Body of pancreas (tissue), 4 donors: ENCODE measurements around the gene GRAMD2A. TPM values are rescaled to one million over a fixed set of nuclear protein-coding genes. Genes with fewer than 3 reads are reported as not detected.

Experiments used
- ATAC-seq: fragments of 150-250 bp; one replicate; pipeline ENCODE4 v1.9.1; 2016
- DNase-seq, 4 donors: peaks; one replicate each; pipeline ENCODE4 v3.0.0-alpha.2; 2019
- H3K27ac ChIP-seq, 4 donors: fragments of 200-600 bp; sonication (generic); 1 replicate in 3 of 4; 2 replicates in 1 of 4; pipeline versions ENCODE4 v1.5.1 to v1.6.1; 2016 to 2019; ENCODE audit warnings: mild to moderate bottlenecking in 1 of 4, mixed read lengths in 1 of 4, moderate library complexity in 1 of 4
- H3K27me3 ChIP-seq, 2 donors: fragments of 200-600 bp; sonication (generic); one replicate each; pipeline ENCODE4 v1.6.0; 2016; ENCODE audit warnings: mild to moderate bottlenecking in 1 of 2
- H3K36me3 ChIP-seq, 2 donors: fragments of 200-600 bp; sonication (generic); replicated peaks in 1 of 2; 2 replicates each; pipeline ENCODE4 v1.5.1; 2016; ENCODE audit warnings: low read depth in 2 of 2; ENCODE audit not compliant: insufficient read depth in 1 of 2
- H3K4me1 ChIP-seq: fragments of 200-600 bp; sonication (generic); one replicate; pipeline ENCODE4 v1.6.0; 2016
- H3K4me3 ChIP-seq, 2 donors: fragments of 200-600 bp; sonication (generic); 1 replicate in 1 of 2; 2 replicates in 1 of 2; pipeline ENCODE4 v1.5.1; 2016 to 2019
- H3K9me3 ChIP-seq, 3 donors: fragments of 200-600 bp; sonication (generic); 1 replicate in 2 of 3; 2 replicates in 1 of 3; pipeline ENCODE4 v1.5.1; 2016
- CTCF ChIP-seq, 7 experiments: fragments of 450-650 bp in 4 of 7; fragments of 200-600 bp in 3 of 7; sonication (generic) in 3 of 7; IDR thresholded peaks; one replicate each; pipeline ENCODE4 v1.5.1; 2016 to 2019; ENCODE audit warnings: antibody characterized with exemption in 7 of 7
- POLR2A ChIP-seq, 3 donors: fragments of 450-650 bp; IDR thresholded peaks; one replicate each; pipeline ENCODE4 v1.6.1; 2016; ENCODE audit warnings: antibody characterized with exemption in 3 of 3, mild to moderate bottlenecking in 2 of 3
- WGBS, 2 donors: methylation state at CpG; one replicate each; pipeline ENCODE4 v1.1.5; 2017; 5-methylcytosine and 5-hydroxymethylcytosine counted together
- intact Hi-C: fragments of 100-400 bp; cut with DNase I; formaldehyde crosslinking; loops from one replicate; pipeline ENCODE4 v1.15.1; 2023
- total RNA-seq, 2 donors: library from RNA; depleted of rRNA; stranded (reverse); fragments of >200 nt; gene quantifications; one replicate each; pipeline ENCODE4 v1.1.0, GENCODE V29; 2016

GRAMD2A gene
- total RNA-seq, 2 donors from 2014 or later: 0.26 TPM; not detected in 1

- DNase-seq (no peak), ATAC-seq (no peak)
- TF ChIP-seq POLR2A (IDR thresholded peaks at IDR 0.05): no peak
- TF ChIP-seq CTCF (IDR thresholded peaks at IDR 0.05): no peak
- intact Hi-C loops: no loop called here
- Histone ChIP-seq H3K27me3 (no peaks in the 10 kb centered on the region), H3K9me3 (no peaks in the 10 kb centered on the region), H3K4me3 (no peak overlapping the region), H3K27ac (no peak overlapping the region), H3K4me1 (peaks cover 35% of the 10 kb centered on the region), H3K36me3 (no peaks in the 10 kb centered on the region)
These were observed 84.8 kb downstream of the GRAMD2A start for GRCh38 chr15:72112805-72113204.

- ATAC-seq: no peak
- Histone ChIP-seq H3K9me3 (no peaks in the 10 kb centered on the region), H3K36me3 (no peaks in the 10 kb centered on the region), H3K4me1 (peaks cover 35% of the 10 kb centered on the region), H3K27ac (no peak overlapping the region), H3K4me3 (no peak overlapping the region), H3K27me3 (no peaks in the 10 kb centered on the region)
- 90 to 95% methylated on average over 2 of the region's 2 CpGs for WGBS, 2 donors
- intact Hi-C loops: no loop called here
- TF ChIP-seq POLR2A (IDR thresholded peaks at IDR 0.05) (no peak), CTCF (IDR thresholded peaks at IDR 0.05) (no peak)
- DNase-seq: no peak
These were observed 85.5 kb downstream of the GRAMD2A start for GRCh38 chr15:72112116-72112515.

GRCh38 chr15:72110355-72110754 is 87.2 kb downstream of the GRAMD2A start:
- Histone ChIP-seq H3K4me1 (peaks cover 22% of the 10 kb centered on the region), H3K36me3 (no peaks in the 10 kb centered on the region), H3K27ac (no peak overlapping the region), H3K27me3 (no peaks in the 10 kb centered on the region), H3K9me3 (no peaks in the 10 kb centered on the region), H3K4me3 (no peak overlapping the region)
- DNase-seq: no peak
- TF ChIP-seq POLR2A (IDR thresholded peaks at IDR 0.05) (no peak), CTCF (IDR thresholded peaks at IDR 0.05) (no peak)
- 84 to 87% methylated on average over 3 of the region's 3 CpGs for WGBS, 2 donors
- ATAC-seq: peak; percentile 66
- intact Hi-C loops: no loop called here

Other genes starting within 250 kb of the GRAMD2A start
- gene MYO9A, start 79.6 kb downstream of the GRAMD2A start, total RNA-seq: 10 to 100 TPM; 12.9 to 27.8 TPM
- 1 to 10 TPM; 2.1 to 5.3 TPM for gene SENP8, start 79.4 kb downstream of the GRAMD2A start, total RNA-seq
- gene PKM, start 33.4 kb upstream of the GRAMD2A start, total RNA-seq: 100 to 1,000 TPM in 1 of 2 donors, 10 to 100 TPM in 1; 96.9 to 105 TPM
- 10 to 100 TPM; 48.3 to 64.9 TPM for gene PARP6, start 74.8 kb upstream of the GRAMD2A start, total RNA-seq
- gene CELF6, start 122.4 kb upstream of the GRAMD2A start, total RNA-seq: 1 to 10 TPM; 4.2 to 7.9 TPM
- gene HEXA, start 178.2 kb upstream of the GRAMD2A start, total RNA-seq: 10 to 100 TPM; 35.5 to 48.8 TPM
- gene TMEM202, start 200.5 kb upstream of the GRAMD2A start, total RNA-seq: not detected